Fibroblast of skin of abdomen (primary cell): ENCODE data around the gene HTR6.

Source experiments
- DNase-seq: peaks from one replicate; pipeline ENCODE4 v3.0.0-alpha.2; 2013

HTR6 gene

GRCh38 chr1:19657511-19657910 lies 7.2 kb upstream of the HTR6 start:
- DNase-seq: no peak

GRCh38 chr1:19658186-19658585 lies 6.5 kb upstream of the HTR6 start:
- no peak for DNase-seq

- peak; percentile 34 for DNase-seq
Observed at GRCh38 chr1:19661721-19662228, 2.9 kb upstream of the HTR6 start.

DNA sequence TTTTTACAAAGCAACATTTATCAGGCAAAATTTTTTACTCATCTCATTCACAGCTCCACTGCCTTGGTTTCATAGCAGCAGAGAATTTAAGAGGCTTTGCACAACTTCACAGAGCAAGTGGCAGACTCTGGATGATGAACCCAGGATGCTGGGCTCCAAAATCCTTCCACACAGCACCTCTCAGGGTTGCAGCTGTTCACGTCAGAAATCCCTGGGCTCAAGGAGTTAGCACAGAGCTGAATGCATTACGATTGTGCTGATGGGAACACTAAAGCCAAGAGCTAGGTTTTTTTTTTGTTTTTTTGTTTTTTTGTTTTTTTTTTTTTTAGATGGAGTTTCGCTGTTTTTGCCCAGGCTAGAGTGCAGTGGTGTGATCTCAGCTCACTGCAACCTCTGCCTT lies 2.4 kb upstream of the HTR6 start:
- no peak for DNase-seq

DNA sequence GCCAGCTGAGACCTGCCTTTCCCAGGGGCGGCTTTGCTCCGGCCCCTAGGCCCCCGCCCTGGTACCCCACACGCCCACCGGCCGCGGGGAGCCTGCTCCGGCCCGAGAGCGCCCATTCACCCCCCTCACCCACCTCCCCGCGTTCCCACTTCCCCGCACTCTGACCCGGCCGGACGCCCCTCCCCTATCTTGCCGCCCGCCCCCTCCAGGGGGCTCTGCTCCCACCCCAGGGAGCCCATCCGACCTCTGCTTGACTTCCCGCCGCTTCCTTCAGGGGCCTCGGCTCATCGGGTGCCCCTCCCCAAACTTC lies 466 bp downstream of the HTR6 start:
- DNase-seq: no peak

GRCh38 chr1:19665496-19666465 lies 1.1 kb downstream of the HTR6 start:
- DNase-seq: no peak

GRCh38 chr1:19668888-19669287 lies 4.2 kb downstream of the HTR6 start:
- no peak for DNase-seq

DNA sequence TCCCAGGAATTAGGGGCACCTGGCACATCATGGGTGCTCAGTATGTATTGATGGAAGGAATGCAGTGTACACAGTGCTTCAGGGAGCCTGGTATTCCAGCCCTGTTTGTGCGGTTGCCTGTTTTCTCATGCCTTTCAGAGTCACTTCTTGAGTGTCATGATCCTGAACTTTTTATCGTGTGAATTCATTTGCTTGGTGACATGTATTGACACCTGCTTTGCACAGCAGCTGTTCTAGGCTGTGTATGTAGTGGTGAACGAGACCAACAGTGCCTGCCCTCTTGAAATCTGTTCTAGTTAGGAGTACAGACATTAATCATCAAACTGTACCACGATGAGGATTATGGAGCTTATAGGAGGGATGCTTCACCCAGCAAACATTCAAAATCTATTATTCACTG lies 6.1 kb downstream of the HTR6 start:
- DNase-seq: no peak

- DNase-seq: no peak
Observed at GRCh38 chr1:19672237-19672636, 7.6 kb downstream of the HTR6 start.

GRCh38 chr1:19675797-19676196 lies 11.1 kb downstream of the HTR6 start:
- no peak for DNase-seq

DNA sequence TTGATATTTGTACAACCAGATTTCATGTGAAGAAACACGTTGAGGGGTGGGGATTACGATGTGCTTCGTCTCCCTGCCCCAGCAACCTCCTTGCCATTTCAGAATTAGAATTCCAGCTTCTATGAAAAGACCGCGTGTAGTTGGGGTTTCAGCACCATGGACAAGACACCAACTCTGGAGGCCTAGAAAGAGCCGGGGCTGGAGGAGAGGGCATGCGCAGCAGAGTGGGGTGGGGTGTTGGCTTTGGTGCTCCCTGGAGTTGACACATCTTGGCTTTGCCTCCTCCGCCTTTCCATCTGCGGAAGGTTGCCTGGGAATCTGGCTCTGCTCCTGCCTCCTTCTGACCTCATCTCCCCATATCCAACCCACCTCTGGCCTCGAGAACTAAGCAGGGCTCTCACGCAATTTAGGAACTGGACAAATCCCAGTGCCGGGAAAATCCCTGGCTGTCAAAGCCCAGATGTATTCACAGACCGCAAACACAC lies 11.8 kb downstream of the HTR6 start:
- peak; percentile 62 for DNase-seq

DNA sequence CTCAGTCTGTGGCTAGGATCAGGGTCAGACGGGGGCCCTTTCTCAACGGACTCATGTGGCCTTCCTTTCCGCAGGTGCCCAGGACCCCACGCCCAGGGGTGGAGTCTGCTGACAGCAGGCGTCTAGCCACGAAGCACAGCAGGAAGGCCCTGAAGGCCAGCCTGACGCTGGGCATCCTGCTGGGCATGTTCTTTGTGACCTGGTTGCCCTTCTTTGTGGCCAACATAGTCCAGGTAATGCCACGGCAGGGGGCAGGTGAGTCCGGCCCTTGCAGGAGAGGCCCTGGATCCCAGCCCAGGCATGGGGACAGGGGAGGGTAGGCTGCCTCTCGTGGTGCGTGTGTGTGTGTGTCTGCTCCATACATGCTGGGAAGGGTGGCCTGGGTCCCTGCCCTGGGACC lies 13.8 kb downstream of the HTR6 start:
- no peak for DNase-seq

DNA sequence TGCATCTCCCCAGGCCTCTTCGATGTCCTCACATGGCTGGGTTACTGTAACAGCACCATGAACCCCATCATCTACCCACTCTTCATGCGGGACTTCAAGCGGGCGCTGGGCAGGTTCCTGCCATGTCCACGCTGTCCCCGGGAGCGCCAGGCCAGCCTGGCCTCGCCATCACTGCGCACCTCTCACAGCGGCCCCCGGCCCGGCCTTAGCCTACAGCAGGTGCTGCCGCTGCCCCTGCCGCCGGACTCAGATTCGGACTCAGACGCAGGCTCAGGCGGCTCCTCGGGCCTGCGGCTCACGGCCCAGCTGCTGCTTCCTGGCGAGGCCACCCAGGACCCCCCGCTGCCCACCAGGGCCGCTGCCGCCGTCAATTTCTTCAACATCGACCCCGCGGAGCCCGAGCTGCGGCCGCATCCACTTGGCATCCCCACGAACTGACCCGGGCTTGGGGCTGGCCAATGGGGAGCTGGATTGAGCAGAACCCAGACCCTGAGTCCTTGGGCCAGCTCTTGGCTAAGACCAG lies 14.3 kb downstream of the HTR6 start:
- DNase-seq: no peak

DNA sequence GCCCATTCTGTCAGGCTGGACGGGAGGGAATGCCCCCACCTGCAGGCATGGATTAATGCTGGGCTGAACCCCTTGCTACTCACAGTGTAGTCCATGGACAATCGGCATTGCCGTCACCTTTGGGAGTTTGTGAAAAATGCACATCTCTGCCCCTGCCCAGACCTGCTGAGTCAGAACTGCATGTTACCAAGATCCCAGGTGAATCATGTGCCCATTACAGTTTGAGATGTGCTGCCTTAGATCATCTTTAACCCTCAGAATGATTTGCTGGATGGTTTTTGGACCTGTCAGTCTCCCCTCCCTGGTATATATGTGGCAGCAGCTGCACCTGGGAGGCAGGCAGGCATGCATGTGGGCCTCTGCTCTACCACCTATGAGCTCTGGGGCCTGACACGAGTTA lies 15.0 kb downstream of the HTR6 start:
- DNase-seq: no peak

DNA sequence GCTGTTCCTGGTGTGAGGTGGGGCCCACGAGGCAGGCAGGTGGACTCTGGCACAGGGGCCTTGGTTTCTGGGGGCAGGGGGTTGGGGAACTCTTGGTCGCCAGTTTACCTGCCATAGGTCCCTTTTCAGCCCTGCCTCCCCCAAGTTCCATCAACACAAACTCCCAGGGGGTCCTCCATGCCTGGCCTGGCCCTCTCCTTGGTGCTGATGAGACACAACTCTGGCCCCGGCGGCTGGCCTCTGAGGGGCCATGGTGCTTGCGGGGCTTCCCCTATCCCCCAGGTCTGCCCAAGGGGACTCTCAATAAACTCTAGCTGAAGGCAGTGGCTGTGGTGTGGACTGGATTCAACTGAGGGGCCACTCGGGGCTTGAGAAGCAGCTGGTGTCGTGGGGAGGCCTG lies 16.0 kb downstream of the HTR6 start:
- DNase-seq: no peak

DNA sequence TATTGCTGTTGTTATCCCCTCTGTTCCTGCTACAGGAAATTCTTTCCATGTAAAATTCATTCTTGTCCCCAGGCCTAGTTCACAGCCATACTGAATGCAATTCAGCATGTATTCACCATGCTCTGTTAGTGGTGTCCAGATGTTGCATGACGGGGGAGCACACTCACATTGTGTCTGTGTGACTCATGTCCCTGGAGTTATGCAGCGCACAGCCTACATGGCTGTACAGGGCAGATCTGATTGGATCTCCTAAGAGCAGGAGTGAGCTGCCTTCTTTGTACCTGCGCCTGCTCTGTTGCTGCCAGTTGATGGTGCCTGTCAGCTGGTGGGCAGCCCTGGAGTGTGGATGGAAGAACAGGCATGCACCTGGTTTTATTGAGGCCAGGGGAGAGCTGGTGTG lies 17.6 kb downstream of the HTR6 start:
- peak; percentile 91 for DNase-seq

DNA sequence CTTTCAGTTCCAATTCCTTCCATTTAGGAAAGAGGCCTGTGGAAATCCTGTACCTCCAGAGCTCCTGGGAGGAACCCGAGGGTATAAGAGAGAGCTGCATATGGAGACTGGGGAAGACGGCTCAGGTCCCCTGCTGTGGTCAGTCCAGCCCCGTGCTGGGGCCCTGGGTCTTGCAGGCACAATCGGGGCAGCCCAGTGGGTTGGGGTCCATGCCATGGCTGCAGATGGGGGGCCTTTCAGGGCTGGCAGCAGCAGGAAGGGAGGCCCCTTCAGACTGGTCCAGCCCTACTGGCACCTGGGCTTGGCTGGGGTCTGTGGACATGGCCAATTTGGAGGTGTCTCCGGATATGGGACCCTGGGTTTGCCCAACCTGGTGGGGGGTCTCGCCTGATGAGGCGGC lies 18.2 kb downstream of the HTR6 start:
- no peak for DNase-seq

DNA sequence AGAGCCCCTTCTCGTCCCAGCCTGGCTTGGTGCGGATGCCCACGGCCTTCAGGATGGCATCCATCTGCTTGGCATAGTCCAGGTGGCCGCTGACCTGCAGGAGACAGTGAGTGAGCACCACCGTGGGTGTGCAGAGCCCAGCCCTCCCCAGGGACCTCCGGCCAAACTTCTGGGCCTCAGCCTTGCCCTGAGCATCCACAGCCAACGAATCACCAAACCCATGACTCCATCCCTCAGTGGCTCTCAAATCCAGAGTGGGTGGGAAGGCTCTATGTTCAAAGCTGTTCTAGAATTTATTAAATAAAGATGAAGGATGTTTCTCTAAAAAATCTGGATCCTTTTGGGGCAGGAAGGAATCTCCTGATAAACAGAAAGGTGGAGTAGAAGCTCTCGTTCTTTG lies 18.7 kb downstream of the HTR6 start:
- DNase-seq: no peak

- DNase-seq: no peak
Observed at GRCh38 chr1:19684677-19685076, 20.0 kb downstream of the HTR6 start.

DNA sequence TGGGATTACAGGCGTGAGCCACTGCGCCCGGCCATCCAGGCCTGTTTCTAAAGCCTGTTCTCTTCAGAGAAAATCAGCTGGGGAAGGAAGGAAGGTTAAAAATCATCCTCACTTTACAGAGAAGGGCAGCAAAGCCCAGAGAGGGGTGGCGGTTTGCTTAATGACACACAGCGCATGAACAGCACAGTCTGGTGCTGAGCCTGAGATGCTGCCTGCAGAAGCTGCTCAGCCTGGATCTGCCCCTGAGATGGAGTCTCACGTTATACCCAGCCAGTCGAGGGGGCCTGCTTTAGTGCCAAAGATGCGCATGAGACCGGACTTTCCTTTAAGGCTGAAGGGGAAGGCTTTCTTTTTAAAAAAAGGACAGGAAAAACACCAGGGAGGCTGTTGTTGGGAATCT lies 21.3 kb downstream of the HTR6 start:
- no peak for DNase-seq

DNA sequence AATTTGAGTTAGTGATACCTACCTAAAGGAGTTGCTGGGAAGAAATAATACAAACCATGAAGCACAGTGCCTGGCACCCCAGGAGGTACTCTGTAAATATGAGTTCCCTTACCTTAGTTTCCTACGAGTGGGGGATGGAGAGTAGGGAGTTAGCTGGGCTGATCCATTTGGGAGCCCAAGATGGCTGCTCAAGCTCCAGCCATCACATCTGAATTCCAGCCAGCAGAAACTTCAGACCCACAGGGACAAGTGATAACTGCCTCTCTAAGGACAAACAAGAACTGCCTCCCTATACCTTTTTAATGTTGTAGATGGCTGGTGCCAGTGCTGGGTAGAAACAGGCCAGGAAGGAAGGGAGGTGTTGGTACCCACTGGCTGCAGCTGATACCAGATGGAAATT lies 22.7 kb downstream of the HTR6 start:
- DNase-seq: no peak

- DNase-seq: no peak
Observed at GRCh38 chr1:19688041-19688842, 23.6 kb downstream of the HTR6 start.

GRCh38 chr1:19689085-19689757 lies 24.5 kb downstream of the HTR6 start:
- DNase-seq: no peak
